Cardiac fibroblast (primary cell): Measurements from ENCODE around the gene SETD1B.
"Not testable (repeated sequence)": the region's sequence is repeated elsewhere in the genome, so short reads cannot be mapped to it uniquely, and the experiment has no call there.

Source experiments
- DNase-seq, 2 donors: peaks; one replicate each; pipeline versions ENCODE4 v3.0.0 to v3.0.0-alpha.2; 2010; ENCODE audit warnings: low read depth in 2 of 2
- H3K4me3 ChIP-seq, 2 donors: replicated peaks in 1 of 2; 1 replicate in 1 of 2; 2 replicates in 1 of 2; pipeline ENCODE4 v1.5.1; 2011; ENCODE audit warnings: low read depth in 2 of 2, low read length in 2 of 2, mild to moderate bottlenecking in 2 of 2, moderate library complexity in 1 of 2
- CTCF ChIP-seq: IDR thresholded peaks from one replicate; pipeline ENCODE4 v1.5.1; 2011; ENCODE audit warnings: low read depth, mild to moderate bottlenecking, low read length, inconsistent platforms

Gene SETD1B

GRCh38 chr12:121849211-121849610, 45.4 kb downstream of the SETD1B start:
- no peak overlapping the region for H3K4me3 ChIP-seq
- TF ChIP-seq CTCF = no peak
- no peak for DNase-seq

GRCh38 chr12:121849665-121850064, 45.9 kb downstream of the SETD1B start:
- no peak overlapping the region for H3K4me3 ChIP-seq
- TF ChIP-seq CTCF = no peak

GRCh38 chr12:121852392-121852791, 48.6 kb downstream of the SETD1B start:
- not testable (repeated sequence) for DNase-seq, H3K4me3 ChIP-seq

More at GRCh38 chr12:121849665-121850064, 45.9 kb downstream of the SETD1B start:
- DNase-seq = no peak

- DNase-seq = peak; percentile 32 to 36
- no peak for TF ChIP-seq CTCF
- no peak overlapping the region for H3K4me3 ChIP-seq
These were observed 53.8 kb downstream of the SETD1B start for GRCh38 chr12:121857322-121858246.

- no peak for TF ChIP-seq CTCF
- DNase-seq = no peak
These were observed 54.5 kb downstream of the SETD1B start for GRCh38 chr12:121858318-121858661.

GRCh38 chr12:121858662-121859572, 55.1 kb downstream of the SETD1B start, which contains the start of gene HPD:
TSS of gene HPD (minus strand) at chr12:121858859. CDS start at chr12:121858823, 36 bp downstream.
- DNase-seq = peak; percentile 84 to 93
- H3K4me3 ChIP-seq = no peak within 1 kb of the TSS
- TF ChIP-seq CTCF = no peak

More at GRCh38 chr12:121858318-121858661, 54.5 kb downstream of the SETD1B start:
- no peak overlapping the region for H3K4me3 ChIP-seq

GRCh38 chr12:121860257-121860656, 56.4 kb downstream of the SETD1B start:
- TF ChIP-seq CTCF = no peak
- H3K4me3 ChIP-seq = no peak overlapping the region
- DNase-seq = no peak

- not testable (repeated sequence) for H3K4me3 ChIP-seq, DNase-seq
These were observed 56.9 kb downstream of the SETD1B start for GRCh38 chr12:121860699-121861098.
